ENCODE results near the gene ZSCAN22.

DNA sequence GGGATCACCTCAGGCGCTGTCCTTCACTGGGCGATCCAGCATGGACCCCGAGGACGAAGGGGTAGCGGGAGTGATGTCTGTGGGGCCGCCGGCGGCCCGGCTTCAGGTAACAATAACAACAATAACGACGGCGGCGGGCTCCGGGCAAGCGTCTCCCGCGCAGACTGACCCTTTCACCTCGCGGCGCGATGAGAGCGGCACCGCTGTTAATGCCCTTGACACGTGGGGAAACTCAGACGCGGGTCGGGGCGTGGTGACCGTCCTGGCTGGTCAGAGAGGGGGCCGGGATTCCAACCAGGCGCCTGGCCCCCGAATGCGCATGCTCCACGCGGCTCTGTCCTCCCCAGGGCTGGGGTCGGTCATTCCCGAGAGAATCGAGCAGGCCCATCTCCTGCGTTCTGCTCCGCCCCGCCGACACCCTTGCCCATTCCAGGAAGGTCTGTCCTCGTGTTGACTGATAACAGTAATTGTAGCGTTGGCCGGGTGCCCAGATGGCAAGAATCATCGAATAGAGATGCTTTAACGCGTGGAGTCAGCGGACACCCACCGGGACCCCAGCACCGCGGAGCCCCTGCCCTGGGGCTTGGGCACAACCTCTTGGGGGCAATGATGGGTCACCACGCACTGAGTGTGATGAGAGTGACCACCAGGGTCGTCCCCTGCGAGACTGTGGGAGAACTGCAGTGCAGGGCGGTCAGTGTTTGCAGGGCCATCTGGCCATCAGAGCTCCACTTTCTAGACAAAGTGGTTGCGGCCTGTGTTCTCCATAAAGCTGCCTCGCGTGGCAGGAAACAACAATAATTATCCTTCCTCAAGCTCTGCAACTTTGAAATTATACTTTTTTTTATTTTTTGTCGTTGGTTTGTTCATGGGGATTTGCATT lies 47.5 kb upstream of the ZSCAN22 start:
- TF ChIP-seq, protein P1, sequence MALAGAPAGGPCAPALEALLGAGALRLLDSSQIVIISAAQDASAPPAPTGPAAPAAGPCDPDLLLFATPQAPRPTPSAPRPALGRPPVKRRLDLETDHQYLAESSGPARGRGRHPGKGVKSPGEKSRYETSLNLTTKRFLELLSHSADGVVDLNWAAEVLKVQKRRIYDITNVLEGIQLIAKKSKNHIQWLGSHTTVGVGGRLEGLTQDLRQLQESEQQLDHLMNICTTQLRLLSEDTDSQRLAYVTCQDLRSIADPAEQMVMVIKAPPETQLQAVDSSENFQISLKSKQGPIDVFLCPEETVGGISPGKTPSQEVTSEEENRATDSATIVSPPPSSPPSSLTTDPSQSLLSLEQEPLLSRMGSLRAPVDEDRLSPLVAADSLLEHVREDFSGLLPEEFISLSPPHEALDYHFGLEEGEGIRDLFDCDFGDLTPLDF (CRISPR knock-in tag; IDR thresholded peaks at IDR 0.05): no peak
- TF ChIP-seq FOXJ3 (CRISPR knock-in tag; IDR thresholded peaks at IDR 0.05; ENCODE audit: borderline replicate concordance) (no peak), ZNF263 (CRISPR knock-in tag; IDR thresholded peaks at IDR 0.05; ENCODE audit: low read depth) (no peak), NFYB (CRISPR knock-in tag; conservative IDR thresholded peaks at IDR 0.05; ENCODE audit: low read depth) (no peak), FOXP1 (CRISPR knock-in tag; IDR thresholded peaks at IDR 0.05; ENCODE audit: borderline replicate concordance) (no peak; the same call in 1 of the 2 replicates), NR2C2 (CRISPR knock-in tag; IDR thresholded peaks at IDR 0.05) (no peak)
- TF ChIP-seq, protein P2, sequence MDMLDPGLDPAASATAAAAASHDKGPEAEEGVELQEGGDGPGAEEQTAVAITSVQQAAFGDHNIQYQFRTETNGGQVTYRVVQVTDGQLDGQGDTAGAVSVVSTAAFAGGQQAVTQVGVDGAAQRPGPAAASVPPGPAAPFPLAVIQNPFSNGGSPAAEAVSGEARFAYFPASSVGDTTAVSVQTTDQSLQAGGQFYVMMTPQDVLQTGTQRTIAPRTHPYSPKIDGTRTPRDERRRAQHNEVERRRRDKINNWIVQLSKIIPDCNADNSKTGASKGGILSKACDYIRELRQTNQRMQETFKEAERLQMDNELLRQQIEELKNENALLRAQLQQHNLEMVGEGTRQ (CRISPR knock-in tag; IDR thresholded peaks at IDR 0.05): no peak
- TF ChIP-seq, protein P3, sequence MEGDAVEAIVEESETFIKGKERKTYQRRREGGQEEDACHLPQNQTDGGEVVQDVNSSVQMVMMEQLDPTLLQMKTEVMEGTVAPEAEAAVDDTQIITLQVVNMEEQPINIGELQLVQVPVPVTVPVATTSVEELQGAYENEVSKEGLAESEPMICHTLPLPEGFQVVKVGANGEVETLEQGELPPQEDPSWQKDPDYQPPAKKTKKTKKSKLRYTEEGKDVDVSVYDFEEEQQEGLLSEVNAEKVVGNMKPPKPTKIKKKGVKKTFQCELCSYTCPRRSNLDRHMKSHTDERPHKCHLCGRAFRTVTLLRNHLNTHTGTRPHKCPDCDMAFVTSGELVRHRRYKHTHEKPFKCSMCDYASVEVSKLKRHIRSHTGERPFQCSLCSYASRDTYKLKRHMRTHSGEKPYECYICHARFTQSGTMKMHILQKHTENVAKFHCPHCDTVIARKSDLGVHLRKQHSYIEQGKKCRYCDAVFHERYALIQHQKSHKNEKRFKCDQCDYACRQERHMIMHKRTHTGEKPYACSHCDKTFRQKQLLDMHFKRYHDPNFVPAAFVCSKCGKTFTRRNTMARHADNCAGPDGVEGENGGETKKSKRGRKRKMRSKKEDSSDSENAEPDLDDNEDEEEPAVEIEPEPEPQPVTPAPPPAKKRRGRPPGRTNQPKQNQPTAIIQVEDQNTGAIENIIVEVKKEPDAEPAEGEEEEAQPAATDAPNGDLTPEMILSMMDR (IDR thresholded peaks at IDR 0.05): no peak
- TF ChIP-seq, protein P4, sequence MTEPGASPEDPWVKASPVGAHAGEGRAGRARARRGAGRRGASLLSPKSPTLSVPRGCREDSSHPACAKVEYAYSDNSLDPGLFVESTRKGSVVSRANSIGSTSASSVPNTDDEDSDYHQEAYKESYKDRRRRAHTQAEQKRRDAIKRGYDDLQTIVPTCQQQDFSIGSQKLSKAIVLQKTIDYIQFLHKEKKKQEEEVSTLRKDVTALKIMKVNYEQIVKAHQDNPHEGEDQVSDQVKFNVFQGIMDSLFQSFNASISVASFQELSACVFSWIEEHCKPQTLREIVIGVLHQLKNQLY (CRISPR knock-in tag; IDR thresholded peaks at IDR 0.05): no peak
